Forelimb muscle (tissue), 1 donor: ENCODE measurements around the gene PPAN. TPM values are rescaled to one million over a fixed set of nuclear protein-coding genes. Genes with fewer than 3 reads are reported as not detected.

Experiments
- DNase-seq: peaks from one replicate; pipeline ENCODE4 v3.0.0-alpha.2; 2013; ENCODE audit warnings: low read depth
- polyA plus RNA-seq: library from polyadenylated mRNA; unstranded; fragments of 120-200 nt; gene quantifications from one replicate; pipeline ENCODE4 v1.2.1, GENCODE V29; 2013; ENCODE audit not compliant: insufficient read length

Gene PPAN
- polyA plus RNA-seq, 1 donor: 28.5 TPM

- DNase-seq: no peak
Observed at GRCh38 chr19:10141479-10141878, 35.3 kb downstream of the PPAN start.

- DNase-seq: no peak
Observed at GRCh38 chr19:10141973-10142372, 35.8 kb downstream of the PPAN start.

- DNase-seq: no peak
Observed at GRCh38 chr19:10142701-10143375, 36.7 kb downstream of the PPAN start.

DNA sequence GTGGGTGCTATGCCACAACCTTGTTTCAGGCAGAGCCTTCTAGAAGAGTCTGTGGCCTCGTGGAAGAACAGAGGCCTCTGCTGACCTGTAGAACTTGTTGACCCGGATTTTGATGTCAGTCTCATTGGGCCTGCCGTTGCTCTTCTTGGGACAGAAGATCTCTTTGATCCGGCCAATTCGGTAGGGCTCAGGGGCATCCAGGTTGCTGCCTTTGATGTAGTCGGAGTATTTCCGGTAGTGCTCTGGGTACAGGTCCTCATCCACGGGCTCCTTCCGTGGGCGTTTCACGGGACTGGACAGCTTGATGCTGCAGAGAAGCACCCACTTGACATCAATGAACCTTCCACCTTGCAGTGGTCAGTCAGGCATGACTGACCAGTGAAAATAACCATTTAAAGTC lies 37.5 kb downstream of the PPAN start:
- DNase-seq: no peak

- DNase-seq: no peak
Observed at GRCh38 chr19:10144361-10144760, 38.2 kb downstream of the PPAN start.

GRCh38 chr19:10145031-10145430 lies 38.9 kb downstream of the PPAN start:
- no peak for DNase-seq

GRCh38 chr19:10146142-10146541 lies 40.0 kb downstream of the PPAN start:
- DNase-seq: no peak

DNA sequence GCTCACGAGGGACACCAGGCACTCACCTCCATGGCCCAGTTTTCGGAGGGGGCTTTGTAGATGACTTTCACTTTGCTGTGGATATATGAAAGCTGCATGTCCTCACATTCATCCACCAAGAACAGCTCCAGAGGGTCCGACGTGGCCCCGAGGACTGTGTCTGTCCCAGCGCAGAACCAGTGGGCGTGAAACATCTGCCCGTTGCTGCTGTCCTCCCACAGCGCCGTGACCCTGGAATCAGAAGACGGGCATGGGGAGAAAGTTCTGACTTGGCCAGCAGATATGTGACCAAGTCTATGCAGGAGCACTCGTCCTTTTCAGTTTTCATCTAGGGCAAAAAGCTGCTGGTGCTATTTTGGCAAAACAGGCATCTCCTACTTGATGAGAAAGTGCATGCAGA lies 43.3 kb downstream of the PPAN start:
- no peak for DNase-seq

DNA sequence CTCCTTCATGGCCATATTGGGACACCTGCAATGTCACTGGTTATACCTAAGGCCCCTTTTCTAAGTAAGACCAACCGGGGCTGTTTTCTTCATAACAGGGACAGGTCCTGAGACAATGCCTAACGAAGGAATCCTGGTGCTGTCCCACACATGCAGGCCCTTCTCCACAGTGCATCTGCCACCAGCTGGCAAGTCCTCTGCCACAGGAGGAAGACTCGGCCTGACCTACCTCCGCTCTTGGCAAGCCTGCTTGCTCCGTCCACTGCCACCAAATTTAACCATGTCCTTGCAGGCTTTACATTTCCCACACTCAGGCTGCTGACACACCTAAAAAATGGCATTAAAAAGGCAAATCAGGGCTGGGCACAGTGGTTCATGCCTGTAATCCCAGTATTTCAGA lies 45.4 kb downstream of the PPAN start:
- DNase-seq: no peak

GRCh38 chr19:10152100-10152499 lies 45.9 kb downstream of the PPAN start:
- no peak for DNase-seq

DNA sequence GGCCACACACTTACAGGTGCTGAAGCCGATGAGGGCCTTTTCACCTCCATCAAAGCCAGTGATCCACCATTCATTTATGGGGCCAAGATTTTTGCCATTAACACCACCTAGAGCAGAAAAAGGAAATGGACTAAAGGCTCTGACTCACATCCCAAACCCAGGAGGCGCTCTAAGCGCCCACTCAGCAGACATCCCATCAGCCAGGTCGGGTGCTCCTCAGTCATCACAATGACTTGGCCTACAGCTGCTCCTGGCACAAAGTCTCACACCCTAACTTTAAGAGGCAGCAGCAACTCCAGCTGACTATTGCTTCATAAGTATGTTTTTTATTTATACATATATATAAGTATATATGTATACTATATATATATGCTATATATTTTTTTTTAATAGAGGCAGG lies 49.7 kb downstream of the PPAN start:
- DNase-seq: no peak

DNA sequence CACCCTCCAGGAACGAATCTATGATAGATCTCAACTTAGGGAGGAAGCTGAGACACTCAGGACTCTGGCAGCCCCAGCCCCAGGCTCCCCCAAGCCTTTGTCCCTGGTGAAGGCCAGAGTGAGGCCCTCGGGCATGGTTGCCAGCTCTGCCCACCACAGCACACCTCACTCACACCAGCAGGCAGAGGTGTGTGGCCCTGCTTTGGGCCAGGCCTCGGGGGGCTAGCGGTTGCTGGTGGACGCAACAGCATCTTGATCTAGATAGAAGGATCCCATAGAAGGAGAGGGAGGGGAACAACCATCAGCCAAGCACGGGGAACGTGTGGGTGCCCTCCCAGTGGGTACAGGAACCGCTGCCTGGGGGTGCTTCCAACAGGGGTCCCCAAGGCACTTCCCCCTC lies 51.9 kb downstream of the PPAN start:
- DNase-seq: no peak

- DNase-seq: no peak
Observed at GRCh38 chr19:10158485-10158884, 52.3 kb downstream of the PPAN start.

- DNase-seq: no peak
Observed at GRCh38 chr19:10159610-10160009, 53.4 kb downstream of the PPAN start.

Other genes starting within 250 kb of the PPAN start
- 29.8 TPM for gene OLFM2, start 169.8 kb upstream of the PPAN start, polyA plus RNA-seq
- 67.4 TPM for gene COL5A3, start 95.9 kb upstream of the PPAN start, polyA plus RNA-seq
- not detected for gene RDH8, start 92.9 kb upstream of the PPAN start, polyA plus RNA-seq
- 9.8 TPM for gene SHFL, start 20.0 kb upstream of the PPAN start, polyA plus RNA-seq
- 3.9 TPM for gene ANGPTL6, start 3.7 kb upstream of the PPAN start, polyA plus RNA-seq
- 13.6 TPM for gene P2RY11, start 5.3 kb downstream of the PPAN start, polyA plus RNA-seq
- gene EIF3G, start 13.5 kb downstream of the PPAN start, polyA plus RNA-seq: 267 TPM
- 61.4 TPM for gene DNMT1, start 88.6 kb downstream of the PPAN start, polyA plus RNA-seq
- gene S1PR2, start 125.0 kb downstream of the PPAN start, polyA plus RNA-seq: 12.0 TPM
- 32.0 TPM for gene MRPL4, start 145.9 kb downstream of the PPAN start, polyA plus RNA-seq
- 6.3 TPM for gene ICAM1, start 164.8 kb downstream of the PPAN start, polyA plus RNA-seq
- 0.25 TPM for gene ICAM4, start 180.6 kb downstream of the PPAN start, polyA plus RNA-seq
- gene ICAM5, start 183.6 kb downstream of the PPAN start, polyA plus RNA-seq: 0.18 TPM
- 3.4 TPM for gene ZGLP1, start 203.5 kb downstream of the PPAN start, polyA plus RNA-seq
- gene FDX2, start 209.7 kb downstream of the PPAN start, polyA plus RNA-seq: 20.0 TPM
- 10.9 TPM for gene RAVER1, start 227.2 kb downstream of the PPAN start, polyA plus RNA-seq
- gene ICAM3, start 233.3 kb downstream of the PPAN start, polyA plus RNA-seq: 4.9 TPM